ENCODE data around the gene NR6A1.

The NR6A1 gene

GRCh38 chr9:124505006-124505900 lies 265.9 kb downstream of the NR6A1 start:
- Mint-ChIP-seq H3K27ac (no peak overlapping the region), H3K4me3 (no peak overlapping the region)

GRCh38 chr9:124504530-124505005 lies 266.5 kb downstream of the NR6A1 start:
- no peak overlapping the region for H3K4me3 Mint-ChIP-seq
- peaks cover 64% of the 10 kb centered on the region for H3K27me3 Mint-ChIP-seq
- H3K36me3 Mint-ChIP-seq (ENCODE audit: low read depth): no peaks in the 10 kb centered on the region
- H3K4me1 Mint-ChIP-seq (ENCODE audit: low read depth): peaks cover 8% of the 10 kb centered on the region
- intact Hi-C loops (cut with micrococcal nuclease): no loop called here
- H3K27ac Mint-ChIP-seq: no peak overlapping the region
- H3K9me3 Mint-ChIP-seq: no peaks in the 10 kb centered on the region

More at GRCh38 chr9:124505006-124505900, 265.9 kb downstream of the NR6A1 start:
- Mint-ChIP-seq H3K4me1 (ENCODE audit: low read depth) (peaks cover 8% of the 10 kb centered on the region), H3K9me3 (no peaks in the 10 kb centered on the region), H3K36me3 (ENCODE audit: low read depth) (no peaks in the 10 kb centered on the region), H3K27me3 (peaks cover 61% of the 10 kb centered on the region)
- intact Hi-C loops (cut with micrococcal nuclease): no loop called here

GRCh38 chr9:124503713-124504529 lies 267.2 kb downstream of the NR6A1 start:
- Mint-ChIP-seq H3K36me3 (ENCODE audit: low read depth) (no peaks in the 10 kb centered on the region), H3K27me3 (peaks cover 65% of the 10 kb centered on the region), H3K4me3 (peak overlapping the region; percentile 55), H3K4me1 (ENCODE audit: low read depth) (peaks cover 8% of the 10 kb centered on the region), H3K9me3 (no peaks in the 10 kb centered on the region), H3K27ac (no peak overlapping the region)
- intact Hi-C loops (cut with micrococcal nuclease): no loop called here

DNA sequence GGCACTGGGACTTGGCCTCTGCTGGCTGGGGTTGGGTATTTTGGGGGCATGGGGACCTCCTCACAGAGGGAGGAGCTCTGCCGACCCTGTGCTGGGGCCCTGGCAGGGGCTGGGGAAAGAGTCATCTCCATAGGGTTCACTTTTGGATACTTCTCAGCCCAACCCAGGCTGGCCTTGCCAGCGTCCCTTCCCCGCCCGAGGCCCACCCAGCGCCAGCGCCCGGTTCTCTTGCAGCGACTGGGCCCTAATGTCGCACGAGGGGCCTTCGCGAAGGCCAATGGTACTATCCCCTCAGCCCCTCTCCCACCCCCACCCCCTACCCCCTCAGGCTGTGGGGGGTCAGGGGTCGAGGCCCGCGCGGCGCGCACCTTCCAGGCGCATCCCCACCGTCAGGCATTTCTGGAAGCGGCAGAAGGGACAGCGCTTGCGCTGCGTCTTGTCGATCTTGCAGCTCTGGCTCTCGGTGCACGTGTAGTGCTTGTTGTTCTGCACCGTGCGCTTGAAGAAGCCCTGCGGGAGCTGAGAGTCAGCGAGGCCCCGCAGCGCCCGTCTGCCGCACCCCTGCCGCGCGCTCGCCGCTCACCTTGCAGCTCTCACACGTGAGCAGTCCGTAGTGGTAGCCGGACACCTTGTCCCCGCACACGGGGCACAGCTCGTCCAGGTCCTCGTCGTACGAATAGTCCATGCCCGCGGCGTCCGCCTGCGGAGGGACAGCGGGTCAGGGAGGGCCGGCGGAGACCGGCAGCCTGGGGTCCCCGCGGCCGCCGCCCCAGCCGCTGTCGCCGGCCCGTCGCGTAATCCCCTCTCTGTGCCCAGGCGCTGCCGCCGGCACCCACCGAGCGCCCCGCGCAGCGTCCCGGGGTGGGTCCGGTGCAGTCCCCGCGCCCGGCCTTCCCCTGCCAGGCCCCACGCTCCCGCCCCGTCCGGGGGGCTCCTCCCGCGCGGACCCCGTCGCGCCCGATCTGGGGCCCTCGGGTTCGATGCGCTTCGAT lies 268.1 kb downstream of the NR6A1 start:
- no peak overlapping the region for H3K27ac Mint-ChIP-seq
- intact Hi-C loops (cut with micrococcal nuclease): no loop called here

GRCh38 chr9:124501771-124502320 lies 269.3 kb downstream of the NR6A1 start:
- Mint-ChIP-seq H3K4me3 (no peak overlapping the region), H3K36me3 (ENCODE audit: low read depth) (no peaks in the 10 kb centered on the region), H3K27me3 (peaks cover 58% of the 10 kb centered on the region), H3K9me3 (no peaks in the 10 kb centered on the region), H3K27ac (no peak overlapping the region), H3K4me1 (ENCODE audit: low read depth) (peaks cover 8% of the 10 kb centered on the region)
- intact Hi-C loops (cut with micrococcal nuclease): no loop called here

More for the DNA sequence above, 268.1 kb downstream of the NR6A1 start:
- Mint-ChIP-seq H3K36me3 (ENCODE audit: low read depth) (no peaks in the 10 kb centered on the region), H3K4me1 (ENCODE audit: low read depth) (peaks cover 8% of the 10 kb centered on the region), H3K27me3 (peaks cover 65% of the 10 kb centered on the region), H3K4me3 (no peak overlapping the region), H3K9me3 (no peaks in the 10 kb centered on the region)

- peaks cover 50% of the 10 kb centered on the region for H3K27me3 Mint-ChIP-seq
- H3K4me3 Mint-ChIP-seq: no peak overlapping the region
- H3K27ac Mint-ChIP-seq: no peak overlapping the region
- H3K4me1 Mint-ChIP-seq (ENCODE audit: low read depth): peaks cover 11% of the 10 kb centered on the region
- intact Hi-C loops (cut with micrococcal nuclease): no loop called here
- H3K9me3 Mint-ChIP-seq: no peaks in the 10 kb centered on the region
- no peaks in the 10 kb centered on the region for H3K36me3 Mint-ChIP-seq (ENCODE audit: low read depth)
Measured at GRCh38 chr9:124500796-124501611, 270.1 kb downstream of the NR6A1 start.

DNA sequence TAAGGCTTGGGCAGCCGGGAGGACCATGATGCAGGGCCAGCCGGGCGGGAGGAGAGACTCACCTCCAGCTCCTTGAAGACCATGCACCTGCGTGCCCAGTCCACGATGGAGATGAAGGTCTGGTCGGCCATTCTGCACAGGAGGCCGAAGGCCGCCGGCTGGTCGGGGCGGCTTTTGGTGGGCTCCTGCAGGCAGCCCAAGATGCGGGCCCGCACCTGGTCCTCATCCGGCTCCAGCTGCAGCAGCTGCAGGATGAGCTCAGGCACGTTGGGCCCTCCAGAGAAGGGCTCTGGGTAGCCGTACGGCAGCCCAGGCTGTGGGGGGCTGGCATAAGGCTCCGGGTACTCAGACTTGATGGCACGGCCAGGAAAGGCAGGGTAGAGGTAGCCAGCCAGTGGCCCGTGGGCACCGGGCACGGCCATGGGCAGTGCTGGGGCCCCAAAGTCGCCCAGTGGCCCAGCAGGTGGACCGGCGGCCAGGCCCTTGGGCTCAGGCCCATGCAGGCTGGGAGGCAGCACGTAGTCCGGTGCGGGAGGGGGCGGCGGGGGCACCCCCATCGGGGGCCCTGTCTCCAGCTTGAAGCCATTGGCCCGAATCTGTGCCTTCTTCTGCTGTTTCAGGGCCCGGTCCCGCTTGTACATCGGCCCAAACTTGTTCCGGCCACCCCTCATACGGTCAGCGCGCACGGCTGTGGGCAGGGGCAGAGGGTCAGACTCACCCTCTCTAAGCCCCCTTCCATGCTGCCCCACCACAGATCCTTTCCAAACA lies 270.9 kb downstream of the NR6A1 start:
- Mint-ChIP-seq H3K27ac (no peak overlapping the region), H3K27me3 (peaks cover 48% of the 10 kb centered on the region), H3K36me3 (ENCODE audit: low read depth) (no peaks in the 10 kb centered on the region), H3K4me3 (no peak overlapping the region), H3K9me3 (no peaks in the 10 kb centered on the region), H3K4me1 (ENCODE audit: low read depth) (peaks cover 15% of the 10 kb centered on the region)
- intact Hi-C loops (cut with micrococcal nuclease): no loop called here

DNA sequence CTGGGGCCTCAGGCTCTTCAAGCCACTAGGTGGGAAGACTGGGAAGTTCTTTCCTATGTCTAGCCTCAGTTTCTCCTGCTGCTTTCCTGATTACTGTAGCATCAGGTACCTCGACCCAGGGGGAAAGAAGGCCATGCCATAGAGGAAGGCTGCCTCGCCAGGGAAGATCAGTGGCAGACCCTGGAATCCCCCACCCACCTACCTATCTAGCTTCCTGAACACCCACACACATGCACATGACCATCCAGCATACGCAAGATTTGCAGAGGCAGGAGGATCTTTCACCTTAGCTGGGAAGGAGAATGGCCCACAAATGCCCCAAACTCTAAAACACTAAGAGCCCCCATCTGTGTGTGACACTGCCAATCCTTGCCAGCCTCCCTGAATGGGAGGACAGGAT lies 271.9 kb downstream of the NR6A1 start:
- no peak overlapping the region for H3K4me3 Mint-ChIP-seq
- intact Hi-C loops (cut with micrococcal nuclease): no loop called here
- no peak overlapping the region for H3K27ac Mint-ChIP-seq
- peaks cover 15% of the 10 kb centered on the region for H3K4me1 Mint-ChIP-seq (ENCODE audit: low read depth)
- no peaks in the 10 kb centered on the region for H3K9me3 Mint-ChIP-seq
- peaks cover 44% of the 10 kb centered on the region for H3K27me3 Mint-ChIP-seq
- no peaks in the 10 kb centered on the region for H3K36me3 Mint-ChIP-seq (ENCODE audit: low read depth)

DNA sequence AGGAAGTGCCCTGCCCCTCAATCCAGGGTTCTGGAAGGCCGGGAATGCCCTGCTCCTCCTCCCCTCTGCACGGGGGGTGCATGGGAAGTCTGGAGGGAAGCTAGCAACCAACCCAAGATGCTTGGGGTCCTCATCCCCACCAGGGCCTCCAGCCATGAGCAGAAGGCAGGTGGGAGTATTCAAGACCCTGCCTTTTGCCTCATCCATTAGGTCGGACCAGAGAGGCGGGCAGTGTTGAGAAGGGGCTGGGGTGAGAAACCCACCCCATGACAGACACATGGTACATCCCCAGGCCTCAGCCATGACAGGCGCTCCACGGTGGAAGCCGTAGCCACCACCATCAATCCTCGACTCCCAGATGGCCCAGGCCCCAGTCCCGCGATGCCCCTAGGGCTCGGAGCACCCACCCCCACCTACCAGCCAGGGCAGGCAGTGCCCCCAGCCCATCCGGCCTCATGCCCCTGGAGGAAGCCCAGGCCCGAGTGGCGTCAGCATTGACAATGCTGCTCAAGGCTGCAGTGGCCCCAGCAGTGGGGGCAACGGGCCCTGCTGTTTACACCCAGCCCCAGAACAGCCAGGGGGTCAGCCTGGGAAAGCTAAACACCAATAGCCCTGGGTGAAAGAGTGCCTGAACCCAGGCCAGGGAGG lies 272.5 kb downstream of the NR6A1 start:
- intact Hi-C loops (cut with micrococcal nuclease): no loop called here
- H3K27me3 Mint-ChIP-seq: peaks cover 38% of the 10 kb centered on the region

GRCh38 chr9:124498040-124498439 lies 273.1 kb downstream of the NR6A1 start:
- Mint-ChIP-seq H3K36me3 (ENCODE audit: low read depth) (no peaks in the 10 kb centered on the region), H3K9me3 (no peaks in the 10 kb centered on the region), H3K27me3 (peaks cover 34% of the 10 kb centered on the region), H3K4me3 (no peak overlapping the region), H3K27ac (no peak overlapping the region), H3K4me1 (ENCODE audit: low read depth) (peaks cover 7% of the 10 kb centered on the region)
- intact Hi-C loops (cut with micrococcal nuclease): no loop called here

More for the DNA sequence above, 272.5 kb downstream of the NR6A1 start:
- H3K4me1 Mint-ChIP-seq (ENCODE audit: low read depth): peaks cover 9% of the 10 kb centered on the region
- H3K36me3 Mint-ChIP-seq (ENCODE audit: low read depth): no peaks in the 10 kb centered on the region
- no peak overlapping the region for H3K4me3 Mint-ChIP-seq
- H3K9me3 Mint-ChIP-seq: no peaks in the 10 kb centered on the region
- H3K27ac Mint-ChIP-seq: no peak overlapping the region

DNA sequence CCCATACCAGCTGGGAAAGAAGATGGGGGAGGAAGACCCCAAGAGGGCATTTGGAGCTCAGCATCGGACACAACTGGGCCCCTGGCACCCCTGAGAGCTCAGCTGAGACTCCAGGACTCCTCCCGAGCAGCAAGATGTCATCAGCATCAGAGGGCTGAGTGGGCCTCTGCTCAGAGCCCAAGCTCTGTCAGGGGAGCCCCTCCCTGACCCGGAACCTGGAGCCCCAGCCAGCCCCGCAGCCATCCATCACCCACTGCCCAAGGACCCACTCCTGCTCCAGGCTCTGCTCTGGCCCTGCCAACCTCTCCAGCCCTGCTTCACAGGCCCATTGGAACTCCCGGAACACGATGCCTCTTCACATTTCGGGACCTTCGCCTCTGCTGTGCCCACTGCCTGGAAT lies 273.7 kb downstream of the NR6A1 start:
- Mint-ChIP-seq H3K36me3 (ENCODE audit: low read depth) (no peaks in the 10 kb centered on the region), H3K27me3 (peaks cover 29% of the 10 kb centered on the region), H3K4me1 (ENCODE audit: low read depth) (peaks cover 7% of the 10 kb centered on the region), H3K9me3 (no peaks in the 10 kb centered on the region), H3K27ac (no peak overlapping the region), H3K4me3 (no peak overlapping the region)
- intact Hi-C loops (cut with micrococcal nuclease): no loop called here

Measured in dendritic cell treated with granulocyte-macrophage colony-stimulating factor and Interleukin-4, amounts not matched to agents 40 ng/mL and 50 ng/mL, for 4 days (primary cell).